ENCODE data around the gene MAP6D1. TPM values are rescaled to one million over a fixed set of nuclear protein-coding genes. Genes with fewer than 3 reads are reported as not detected.

The MAP6D1 gene
- 2.9 and 3.4 TPM in 2 replicates for total RNA-seq

DNA sequence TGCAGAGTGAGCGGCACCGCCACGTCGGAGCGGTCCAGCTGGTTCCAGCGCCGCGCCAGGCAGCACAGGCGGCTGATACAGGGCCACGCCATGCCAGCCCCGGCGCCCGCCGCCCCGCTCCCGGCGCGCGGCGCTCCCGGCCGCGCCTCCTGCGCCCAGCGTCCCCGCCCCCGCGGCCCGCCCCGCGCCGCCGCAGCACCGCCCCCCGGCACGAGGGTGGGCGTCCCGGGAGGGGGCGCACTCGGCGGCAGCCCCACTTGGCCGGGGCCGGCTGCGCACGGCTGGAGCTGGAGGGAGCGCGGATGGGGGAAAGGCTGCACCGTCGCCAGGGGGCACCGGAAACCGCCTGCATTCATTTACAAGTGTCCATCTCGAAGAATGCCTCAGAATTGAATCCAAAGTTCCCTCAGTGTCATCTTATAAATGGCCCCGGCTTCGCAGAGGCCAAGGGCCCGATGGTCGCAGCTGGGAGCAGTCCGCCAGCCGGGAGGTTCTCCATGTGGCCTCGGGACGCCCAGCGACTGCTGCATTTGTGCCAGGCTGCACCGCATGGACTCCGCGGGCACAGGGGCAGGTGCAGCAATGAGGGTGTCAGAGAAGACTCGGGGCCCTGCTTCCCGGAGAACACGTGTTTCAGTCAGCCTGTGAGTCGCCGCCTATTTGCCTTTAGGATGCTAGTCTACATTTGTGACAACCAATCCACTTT lies at the start of gene MAP6D1:
TSS of gene MAP6D1 (minus strand) at position 122 of the 706 bp plus-strand sequence. CDS start at position 92, 30 bp downstream.

Other genes starting within 250 kb of the MAP6D1 start
- 26.5 and 109 TPM in 2 replicates for gene KLHL24, start 190.0 kb downstream of the MAP6D1 start, total RNA-seq
- 42.9 and 47.4 TPM in 2 replicates for gene YEATS2, start 127.8 kb downstream of the MAP6D1 start, total RNA-seq
- 38.9 and 43.7 TPM in 2 replicates for gene PARL, start 59.3 kb upstream of the MAP6D1 start, total RNA-seq
- gene ABCC5, start 192.3 kb upstream of the MAP6D1 start, total RNA-seq = 14.4 and 25.4 TPM in 2 replicates
- not detected in 2 replicates for gene HTR3D, start 206.2 kb upstream of the MAP6D1 start, total RNA-seq
- not detected in 2 replicates for gene HTR3C, start 227.5 kb upstream of the MAP6D1 start, total RNA-seq